Activated T-cell treated with anti-CD3 and anti-CD28 coated beads, Interleukin-2, amount 50 U/mL, for 4 hours (primary cell): ENCODE measurements around the gene MYO18A. TPM values are rescaled to one million over a fixed set of nuclear protein-coding genes. Genes with fewer than 3 reads are reported as not detected.
"Not testable (repeated sequence)": the region's sequence is repeated elsewhere in the genome, so short reads cannot be mapped to it uniquely, and the experiment has no call there.

ENCODE experiments used
- ATAC-seq, 2 donors: fragments of 200-7000 bp; cut with Tn5 transposase; one replicate each; pipeline ENCODE4 v1.10.0; 2021
- DNase-seq: peaks from one replicate; pipeline ENCODE4 v3.0.0-alpha.2; 2020
- H3K27me3 Mint-ChIP-seq: one replicate; pipeline ENCODE4 v1.8.0; 2021; ENCODE audit warnings: low read depth, mixed read lengths
- H3K36me3 Mint-ChIP-seq: one replicate; pipeline ENCODE4 v1.8.0; 2022; ENCODE audit warnings: mixed read lengths; ENCODE audit not compliant: insufficient read depth
- H3K4me1 Mint-ChIP-seq: one replicate; pipeline ENCODE4 v1.8.0; 2021; ENCODE audit warnings: low read depth, mixed read lengths
- H3K4me3 Mint-ChIP-seq: one replicate; pipeline ENCODE4 v1.8.0; 2021; ENCODE audit warnings: mild to moderate bottlenecking, moderate library complexity, mixed read lengths
- H3K9me3 Mint-ChIP-seq: one replicate; pipeline ENCODE4 v1.8.0; 2021; ENCODE audit warnings: mixed read lengths
- total RNA-seq, 3 donors: library from RNA; stranded (reverse); gene quantifications; one replicate each; pipeline ENCODE4 v1.2.1, GENCODE V29; 2021

Gene MYO18A
- total RNA-seq, 3 donors from 2014 or later, result 24.2 to 24.3 (median 24.2) TPM

- DNase-seq (no peak), ATAC-seq (peak in 1 of 2 donors; percentile 1)
- H3K4me1 Mint-ChIP-seq, result peaks cover 17% of the 10 kb centered on the region
- H3K4me3 Mint-ChIP-seq, result peak overlapping the region; percentile 65
- H3K27me3 Mint-ChIP-seq, result peaks cover 2% of the 10 kb centered on the region
- no peaks in the 10 kb centered on the region for H3K9me3 Mint-ChIP-seq
- H3K36me3 Mint-ChIP-seq, result no peaks in the 10 kb centered on the region
Measured at GRCh38 chr17:29179232-29180033, 765 bp downstream of the MYO18A start.

GRCh38 chr17:29178750-29179231, 1.4 kb downstream of the MYO18A start:
- no peaks in the 10 kb centered on the region for H3K36me3 Mint-ChIP-seq
- no peak for DNase-seq
- peak overlapping the region; percentile 65 for H3K4me3 Mint-ChIP-seq
- peaks cover 2% of the 10 kb centered on the region for H3K27me3 Mint-ChIP-seq
- H3K9me3 Mint-ChIP-seq, result no peaks in the 10 kb centered on the region
- ATAC-seq, result no peak
- H3K4me1 Mint-ChIP-seq, result peaks cover 17% of the 10 kb centered on the region

GRCh38 chr17:29177871-29178749, 2.1 kb downstream of the MYO18A start:
- ATAC-seq (no peak), DNase-seq (no peak)
- H3K4me1 Mint-ChIP-seq, result peaks cover 17% of the 10 kb centered on the region
- H3K4me3 Mint-ChIP-seq, result peak overlapping the region; percentile 85
- no peaks in the 10 kb centered on the region for H3K36me3 Mint-ChIP-seq
- H3K9me3 Mint-ChIP-seq, result no peaks in the 10 kb centered on the region
- H3K27me3 Mint-ChIP-seq, result peaks cover 2% of the 10 kb centered on the region

- Mint-ChIP-seq H3K4me3 (peak overlapping the region; percentile 85), H3K9me3 (no peaks in the 10 kb centered on the region), H3K27me3 (peaks cover 1% of the 10 kb centered on the region), H3K4me1 (peaks cover 17% of the 10 kb centered on the region), H3K36me3 (no peaks in the 10 kb centered on the region)
- ATAC-seq (no peak), DNase-seq (no peak)
Measured at GRCh38 chr17:29177541-29177870, 2.7 kb downstream of the MYO18A start.

GRCh38 chr17:29176558-29177351, 3.4 kb downstream of the MYO18A start:
- Mint-ChIP-seq H3K27me3 (no peaks in the 10 kb centered on the region), H3K4me3 (peak overlapping the region; percentile 85), H3K36me3 (no peaks in the 10 kb centered on the region), H3K9me3 (no peaks in the 10 kb centered on the region), H3K4me1 (peaks cover 17% of the 10 kb centered on the region)
- ATAC-seq (peak; percentile 63 to 71), DNase-seq (peak; percentile 36)

GRCh38 chr17:29175349-29175748, 4.8 kb downstream of the MYO18A start:
- Mint-ChIP-seq H3K27me3 (no peaks in the 10 kb centered on the region), H3K36me3 (no peaks in the 10 kb centered on the region), H3K4me1 (peaks cover 13% of the 10 kb centered on the region), H3K4me3 (no peak overlapping the region), H3K9me3 (no peaks in the 10 kb centered on the region)
- no peak for ATAC-seq
- DNase-seq, result no peak

- H3K4me1 Mint-ChIP-seq, result peaks cover 9% of the 10 kb centered on the region
- H3K36me3 Mint-ChIP-seq, result no peaks in the 10 kb centered on the region
- ATAC-seq (no peak), DNase-seq (no peak)
- H3K4me3 Mint-ChIP-seq, result no peak overlapping the region
- H3K9me3 Mint-ChIP-seq, result no peaks in the 10 kb centered on the region
- H3K27me3 Mint-ChIP-seq, result no peaks in the 10 kb centered on the region
Measured at GRCh38 chr17:29172589-29172988, 7.6 kb downstream of the MYO18A start.

- no peak for ATAC-seq
- no peaks in the 10 kb centered on the region for H3K9me3 Mint-ChIP-seq
- H3K36me3 Mint-ChIP-seq, result peaks cover 8% of the 10 kb centered on the region
- no peaks in the 10 kb centered on the region for H3K4me1 Mint-ChIP-seq
- no peak for DNase-seq
- no peak overlapping the region for H3K4me3 Mint-ChIP-seq
- H3K27me3 Mint-ChIP-seq, result no peaks in the 10 kb centered on the region
Measured at GRCh38 chr17:29170682-29171081, 9.5 kb downstream of the MYO18A start.

GRCh38 chr17:29169806-29170591, 10.2 kb downstream of the MYO18A start:
- Mint-ChIP-seq H3K4me1 (no peaks in the 10 kb centered on the region), H3K36me3 (peaks cover 8% of the 10 kb centered on the region), H3K4me3 (no peak overlapping the region), H3K27me3 (no peaks in the 10 kb centered on the region), H3K9me3 (no peaks in the 10 kb centered on the region)
- ATAC-seq, result no peak
- DNase-seq, result no peak

GRCh38 chr17:29168759-29169126, 11.5 kb downstream of the MYO18A start:
- not testable (repeated sequence) for H3K4me3 Mint-ChIP-seq, H3K27me3 Mint-ChIP-seq, H3K4me1 Mint-ChIP-seq, DNase-seq, ATAC-seq, H3K9me3 Mint-ChIP-seq
- peaks cover 15% of the 10 kb centered on the region for H3K36me3 Mint-ChIP-seq

GRCh38 chr17:29168079-29168758, 12.0 kb downstream of the MYO18A start:
- H3K36me3 Mint-ChIP-seq, result peaks cover 15% of the 10 kb centered on the region
- H3K9me3 Mint-ChIP-seq, result no peaks in the 10 kb centered on the region
- ATAC-seq (no peak), DNase-seq (no peak)
- no peak overlapping the region for H3K4me3 Mint-ChIP-seq
- H3K4me1 Mint-ChIP-seq, result no peaks in the 10 kb centered on the region
- H3K27me3 Mint-ChIP-seq, result no peaks in the 10 kb centered on the region

GRCh38 chr17:29167393-29168078, 12.7 kb downstream of the MYO18A start:
- Mint-ChIP-seq H3K9me3 (no peaks in the 10 kb centered on the region), H3K4me3 (no peak overlapping the region), H3K4me1 (no peaks in the 10 kb centered on the region), H3K36me3 (peaks cover 15% of the 10 kb centered on the region), H3K27me3 (no peaks in the 10 kb centered on the region)
- no peak for DNase-seq
- ATAC-seq, result no peak

GRCh38 chr17:29166507-29166887, 13.7 kb downstream of the MYO18A start:
- no peaks in the 10 kb centered on the region for H3K4me1 Mint-ChIP-seq
- peaks cover 15% of the 10 kb centered on the region for H3K36me3 Mint-ChIP-seq
- no peak overlapping the region for H3K4me3 Mint-ChIP-seq
- DNase-seq, result no peak
- no peaks in the 10 kb centered on the region for H3K9me3 Mint-ChIP-seq
- no peaks in the 10 kb centered on the region for H3K27me3 Mint-ChIP-seq
- no peak for ATAC-seq
